Right kidney (tissue), 1 donor: Measurements from ENCODE around the gene TMEM255B.
A peak's percentile ranks its signal among the peaks of the same experiment; 100 is the strongest.
"Not testable (repeated sequence)": the region's sequence is repeated elsewhere in the genome, so short reads cannot be mapped to it uniquely, and the experiment has no call there.

Source experiments
- DNase-seq: peaks from one replicate; pipeline ENCODE4 v3.0.0-alpha.2; 2016

Gene TMEM255B

DNA sequence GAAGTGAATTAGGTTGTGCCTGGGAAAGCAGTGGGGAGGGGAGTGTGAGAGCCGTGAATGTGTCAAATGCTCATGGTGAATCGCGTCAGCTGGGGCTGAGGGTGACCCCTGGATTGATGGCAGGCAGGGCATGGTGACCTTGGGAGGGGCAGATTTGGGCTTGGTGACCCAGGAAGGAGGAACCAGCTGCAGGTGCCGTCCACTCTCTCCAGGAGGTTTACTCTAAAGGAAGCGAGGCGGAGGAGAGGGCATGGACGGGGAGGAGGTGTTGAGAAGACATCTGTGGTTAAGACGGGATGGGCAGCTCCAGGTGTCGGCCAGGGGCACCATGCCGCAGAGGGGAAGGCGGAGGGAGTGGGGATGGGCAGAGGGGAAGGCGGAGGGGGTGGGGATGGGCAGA is 28.7 kb downstream of the TMEM255B start:
- no peak for DNase-seq

DNA sequence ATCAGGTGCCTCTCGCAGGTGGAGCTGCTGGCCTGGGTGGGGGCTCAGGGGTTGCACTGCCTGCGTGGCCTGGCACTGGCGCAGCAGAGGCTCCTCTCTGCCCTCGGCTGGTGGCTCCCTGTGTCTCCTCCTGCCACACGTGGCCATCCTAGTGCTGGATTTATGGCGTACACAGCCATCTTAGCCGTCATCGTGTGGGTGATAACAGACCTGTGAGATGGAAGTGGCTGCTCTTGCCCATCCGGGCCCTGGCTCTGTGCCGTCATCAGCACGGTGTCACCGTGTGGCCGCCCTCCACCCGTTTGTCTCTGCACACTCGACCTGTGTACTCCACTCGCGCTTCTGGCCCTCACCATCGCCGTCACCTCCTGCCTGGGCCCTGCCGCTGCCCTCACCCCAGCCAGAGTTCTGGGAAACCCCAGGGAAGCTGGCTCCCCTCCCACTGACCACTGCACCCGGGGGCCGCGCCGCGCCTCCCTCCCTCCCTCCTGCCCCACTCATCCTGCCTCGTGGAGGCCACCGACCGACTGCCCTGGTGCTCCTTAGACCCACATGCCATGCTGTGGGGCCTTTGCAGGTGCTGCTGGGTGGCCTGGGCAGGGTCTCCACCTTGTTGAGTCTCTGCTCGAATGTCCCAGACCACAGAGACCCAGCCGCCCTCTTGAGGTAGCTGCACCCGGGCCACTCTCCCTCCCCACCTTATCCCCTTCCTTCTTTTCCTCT is 29.5 kb downstream of the TMEM255B start:
- DNase-seq: no peak

DNA sequence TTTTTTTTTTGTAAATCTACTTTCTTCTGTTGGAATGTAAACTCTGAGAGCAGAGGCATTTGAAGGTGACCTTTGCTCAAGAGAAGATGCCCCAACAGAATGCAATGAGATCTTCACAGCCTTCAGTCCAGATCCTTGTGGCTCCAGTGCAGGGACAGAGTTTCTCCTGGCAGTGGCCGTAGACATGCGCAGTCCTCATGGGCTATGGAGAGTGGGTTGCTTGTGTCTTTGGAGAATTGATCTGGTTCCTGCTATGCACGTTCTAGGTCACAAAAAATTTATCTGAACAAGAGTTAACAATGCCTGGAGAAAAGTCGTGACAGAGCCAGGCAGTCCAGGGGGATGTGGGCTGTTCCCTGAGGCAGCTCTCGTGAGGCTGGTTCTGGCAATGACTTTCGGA is 30.1 kb downstream of the TMEM255B start:
- no peak for DNase-seq

DNA sequence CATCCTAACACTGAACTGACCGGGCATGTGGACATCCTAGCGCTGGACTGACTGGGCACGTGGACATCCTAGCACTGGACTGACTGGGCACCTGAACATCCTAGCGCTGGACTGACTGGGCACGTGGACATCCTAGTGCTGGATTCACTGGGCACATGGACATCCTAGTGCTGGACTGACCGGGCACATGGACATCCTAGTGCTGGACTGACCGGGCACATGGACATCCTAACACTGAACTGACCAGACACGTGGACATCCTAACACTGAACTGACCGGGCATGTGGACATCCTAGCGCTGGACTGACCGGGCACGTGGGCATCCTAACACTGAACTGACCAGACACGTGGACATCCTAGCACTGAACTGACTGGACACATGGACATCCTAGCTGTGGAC is 30.9 kb downstream of the TMEM255B start:
- not testable (repeated sequence) for DNase-seq

DNA sequence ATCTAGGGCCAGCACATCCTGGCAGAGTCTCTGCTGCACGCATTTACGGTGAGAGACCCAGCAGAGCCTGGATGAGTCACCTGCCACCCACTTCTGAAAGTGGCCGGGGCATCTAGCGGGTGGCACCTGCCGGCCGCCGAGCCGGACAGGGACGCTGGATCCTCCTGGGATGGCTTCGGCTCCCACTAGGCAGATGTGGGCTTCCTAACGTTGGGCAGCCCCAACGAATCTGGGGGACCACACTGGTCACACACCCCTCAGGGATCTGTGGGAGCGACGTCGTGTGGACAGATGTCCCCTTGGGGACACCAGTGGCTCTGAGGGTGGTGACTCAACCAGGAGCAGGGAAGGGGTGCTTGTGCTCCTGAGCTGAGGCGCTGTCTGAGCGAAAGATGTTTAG is 32.2 kb downstream of the TMEM255B start:
- no peak for DNase-seq

DNA sequence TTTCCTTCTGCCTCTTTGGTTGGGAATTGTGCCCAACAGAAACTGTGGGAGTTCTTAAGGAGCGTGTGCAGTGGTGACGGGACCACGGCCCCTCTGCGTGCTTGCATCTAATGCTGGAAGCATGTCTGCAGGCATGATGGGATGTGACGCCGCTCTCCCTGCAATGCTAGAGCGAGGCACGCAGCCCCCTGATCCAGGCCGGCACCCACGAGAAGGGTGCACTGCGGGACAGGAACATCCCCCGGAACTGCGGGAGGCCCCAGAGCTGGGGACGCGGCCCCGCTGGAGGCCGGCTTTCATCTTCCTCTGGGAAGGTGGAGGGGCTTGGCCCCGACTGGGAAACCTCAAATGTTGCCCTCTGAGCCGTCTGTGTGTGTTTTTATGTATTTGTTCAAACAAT is 32.7 kb downstream of the TMEM255B start:
- DNase-seq: no peak

DNA sequence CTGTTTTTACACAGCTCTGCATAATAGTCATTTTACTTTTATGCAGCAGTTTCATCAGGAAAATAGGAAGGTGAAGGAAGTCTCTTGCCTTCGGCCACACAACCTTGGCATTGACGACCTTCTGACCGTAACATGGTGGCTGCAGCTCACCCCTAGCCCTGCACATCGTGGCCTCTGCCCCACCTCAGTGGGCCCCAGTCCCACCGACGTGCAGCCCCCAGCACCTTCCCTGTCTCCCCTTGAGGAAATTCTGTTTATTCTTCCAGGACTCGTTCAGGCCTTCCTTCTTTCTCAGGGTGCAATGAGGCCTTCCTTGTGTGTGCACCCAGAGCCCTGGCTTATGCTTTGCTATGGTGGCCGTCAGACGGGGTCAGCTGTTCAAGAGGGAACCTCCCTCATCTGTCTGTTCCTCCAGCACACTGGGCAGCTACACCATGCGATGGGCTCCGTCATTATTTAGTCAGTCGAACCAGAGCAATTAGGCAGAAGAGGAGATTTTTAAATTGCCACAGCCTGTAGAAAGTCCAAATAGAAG is 33.3 kb downstream of the TMEM255B start:
- DNase-seq: no peak

DNA sequence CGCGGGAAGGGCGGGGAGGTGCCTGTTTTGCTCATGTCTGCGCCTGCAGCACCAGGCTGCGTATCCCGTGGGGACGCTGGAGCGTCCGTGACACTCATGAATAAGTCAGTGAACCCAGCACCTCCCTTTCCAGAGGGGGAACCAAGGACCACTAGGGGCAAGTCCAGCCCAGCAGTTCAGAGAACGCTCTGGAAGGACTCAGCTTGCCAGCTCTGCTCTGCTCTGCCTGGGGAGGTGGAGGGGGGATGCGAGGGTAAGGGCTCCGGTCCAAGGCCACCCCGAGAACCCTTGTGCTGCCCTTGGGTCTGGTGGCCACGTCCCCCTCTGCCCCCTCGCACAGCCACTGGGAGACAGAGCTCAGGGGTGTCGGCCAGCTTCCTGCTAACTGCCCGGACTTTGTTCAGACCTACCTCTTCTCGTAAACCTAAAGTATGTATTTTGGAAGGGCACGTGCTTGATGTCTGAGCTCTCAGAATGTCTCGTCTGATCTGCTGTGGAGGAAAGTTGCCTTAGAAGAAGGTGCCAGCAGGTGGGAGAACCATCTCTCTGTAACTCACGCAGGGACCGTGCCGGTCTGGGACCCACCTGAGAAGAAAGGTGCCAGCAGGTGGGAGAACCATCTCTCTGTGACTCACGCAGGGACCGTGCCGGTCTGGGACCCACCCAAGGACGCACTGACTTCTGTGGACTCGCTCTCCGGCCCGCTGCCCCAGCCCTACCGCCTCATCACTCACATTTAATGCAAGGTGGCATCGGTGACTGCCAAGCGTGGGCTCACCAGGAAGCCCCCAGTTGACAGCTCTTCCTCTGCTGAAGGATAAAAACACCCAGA is 34.1 kb downstream of the TMEM255B start:
- DNase-seq: no peak

DNA sequence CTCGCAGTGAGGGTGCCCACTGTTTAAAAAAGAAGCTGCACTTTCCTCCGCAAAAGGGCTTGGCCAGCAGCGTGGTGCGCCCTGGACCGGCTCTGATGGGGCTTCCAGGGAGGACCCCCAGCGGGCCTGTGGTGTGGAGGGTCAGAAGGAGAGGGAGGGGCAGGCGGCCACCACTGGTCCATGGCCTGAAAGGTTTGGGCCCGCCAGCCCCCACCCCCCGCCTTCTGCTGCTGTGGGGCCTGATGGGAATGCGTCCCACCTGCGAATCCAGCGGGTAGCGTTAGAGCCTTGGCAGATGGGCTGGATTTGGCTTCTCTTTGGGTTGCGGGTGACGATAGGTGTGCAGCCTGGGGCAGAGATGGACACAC is 34.7 kb downstream of the TMEM255B start:
- no peak for DNase-seq

DNA sequence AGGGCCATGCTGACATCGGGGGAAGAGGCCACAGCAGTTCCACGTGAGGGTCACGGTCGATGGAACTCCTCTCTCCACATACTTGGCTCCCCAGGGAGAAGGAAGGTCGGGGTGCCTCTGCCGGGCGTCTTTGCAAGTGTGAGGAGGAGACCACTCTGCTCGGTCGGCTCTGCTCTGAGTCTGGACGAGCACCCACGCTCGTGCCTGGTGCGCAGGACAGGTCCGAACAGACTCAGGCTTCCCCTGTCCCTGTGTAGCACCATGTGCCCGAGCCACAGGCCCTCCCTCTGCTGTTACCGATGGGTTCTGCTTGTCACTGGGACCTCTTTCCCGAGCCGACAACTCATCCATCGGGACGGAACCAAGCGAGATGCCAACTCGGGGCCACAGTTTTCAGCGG is 35.1 kb downstream of the TMEM255B start:
- no peak for DNase-seq

DNA sequence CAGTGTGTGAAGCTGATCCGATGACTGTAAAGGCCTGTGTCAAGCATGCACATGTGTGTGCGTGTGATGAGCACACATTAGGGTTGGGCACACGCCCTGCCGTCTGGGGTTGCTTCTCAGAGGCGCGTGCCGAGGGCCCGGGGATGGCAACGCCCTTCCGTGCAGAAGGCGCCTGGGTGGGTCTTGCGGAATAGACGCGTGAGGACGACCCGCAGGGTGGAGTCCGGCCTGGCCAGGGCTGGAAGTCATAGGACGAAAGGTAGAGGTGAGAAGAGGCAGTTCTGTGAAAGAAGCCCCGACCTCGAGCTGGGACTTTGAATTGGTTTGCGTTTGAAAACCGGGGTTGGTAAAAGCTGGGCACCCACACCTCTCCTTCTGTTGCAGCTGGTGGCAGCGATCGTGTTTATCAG is 35.7 kb downstream of the TMEM255B start:
- no peak for DNase-seq

DNA sequence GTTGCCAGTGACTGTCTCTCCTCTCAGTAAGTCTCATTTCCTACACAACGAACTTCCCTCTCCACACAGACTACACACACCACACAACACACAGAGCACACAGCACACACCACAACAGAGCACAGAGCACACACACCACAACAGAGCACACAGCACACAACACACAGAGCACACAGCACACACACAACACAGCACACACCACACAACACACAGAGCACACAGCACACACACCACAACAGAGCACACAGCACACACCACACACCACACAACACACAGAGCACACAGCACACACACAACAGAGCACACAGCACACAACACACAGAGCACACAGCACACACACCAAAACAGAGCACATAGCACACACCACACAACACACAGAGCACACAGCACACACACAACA is 36.3 kb downstream of the TMEM255B start:
- DNase-seq: not testable (repeated sequence)

DNA sequence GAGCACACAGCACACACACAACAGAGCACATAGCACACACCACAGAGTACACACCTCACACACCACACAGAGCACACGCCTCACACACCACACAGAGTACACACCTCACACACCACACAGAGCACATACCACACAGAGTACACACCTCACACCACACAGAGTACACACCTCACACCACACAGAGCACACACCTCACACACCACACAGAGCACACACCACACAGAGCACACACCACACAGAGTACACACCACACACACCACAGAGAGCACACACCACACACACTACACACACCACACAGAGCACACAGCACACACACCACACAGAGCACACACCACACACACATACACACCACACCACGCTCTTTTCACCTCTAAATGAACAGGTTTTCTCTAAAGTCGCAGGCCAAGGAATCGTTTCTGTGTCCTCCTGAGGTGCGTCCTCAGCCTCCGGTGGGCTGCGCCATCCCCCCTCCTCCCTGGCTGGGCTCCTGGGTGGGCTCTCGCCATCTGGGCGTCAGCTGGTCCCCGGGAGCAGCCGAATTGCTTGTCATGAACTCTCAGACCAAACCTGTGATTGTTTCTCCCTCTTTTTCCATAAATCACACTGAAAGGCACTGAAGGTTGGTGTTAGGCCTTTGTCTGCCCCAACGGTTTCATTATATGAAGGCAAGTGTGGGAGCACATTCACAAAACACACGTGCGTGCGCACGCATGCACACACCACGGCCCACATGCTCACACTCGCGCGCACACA is 37.4 kb downstream of the TMEM255B start:
- no peak for DNase-seq

DNA sequence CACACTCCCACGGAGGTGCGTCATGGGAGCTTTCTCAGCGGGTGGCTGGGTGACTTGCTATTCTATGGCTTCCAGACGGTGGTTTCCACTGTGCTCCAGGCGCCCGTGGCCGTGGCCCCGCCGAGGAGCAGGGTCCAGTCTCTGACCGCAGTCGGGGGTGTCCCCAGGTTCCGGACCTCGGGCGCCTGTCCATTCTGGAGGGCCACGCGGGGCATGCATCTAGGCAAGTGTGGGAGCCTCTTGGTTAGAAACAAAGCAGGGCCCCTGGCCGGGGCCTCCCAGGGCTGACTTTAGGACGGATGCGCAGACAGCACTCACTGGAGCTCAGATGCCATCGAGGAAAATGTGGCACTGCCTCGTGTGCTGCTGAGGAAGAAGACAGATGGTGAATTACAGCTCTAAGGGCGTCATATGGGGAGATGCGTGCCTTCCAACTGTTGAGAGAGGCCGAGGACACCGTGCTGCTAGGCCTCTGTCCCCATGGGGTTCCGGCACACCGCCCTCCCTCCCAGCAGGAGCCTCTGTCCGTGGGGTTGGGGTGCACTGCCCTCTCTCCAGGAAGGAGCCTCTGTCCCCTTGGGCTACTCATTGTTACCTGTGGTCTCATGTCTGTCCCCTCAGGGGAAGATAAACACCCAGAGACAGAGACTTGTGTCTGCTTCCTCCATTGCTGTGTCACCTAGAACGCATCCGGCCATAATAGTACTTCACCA is 38.1 kb downstream of the TMEM255B start:
- DNase-seq: no peak

DNA sequence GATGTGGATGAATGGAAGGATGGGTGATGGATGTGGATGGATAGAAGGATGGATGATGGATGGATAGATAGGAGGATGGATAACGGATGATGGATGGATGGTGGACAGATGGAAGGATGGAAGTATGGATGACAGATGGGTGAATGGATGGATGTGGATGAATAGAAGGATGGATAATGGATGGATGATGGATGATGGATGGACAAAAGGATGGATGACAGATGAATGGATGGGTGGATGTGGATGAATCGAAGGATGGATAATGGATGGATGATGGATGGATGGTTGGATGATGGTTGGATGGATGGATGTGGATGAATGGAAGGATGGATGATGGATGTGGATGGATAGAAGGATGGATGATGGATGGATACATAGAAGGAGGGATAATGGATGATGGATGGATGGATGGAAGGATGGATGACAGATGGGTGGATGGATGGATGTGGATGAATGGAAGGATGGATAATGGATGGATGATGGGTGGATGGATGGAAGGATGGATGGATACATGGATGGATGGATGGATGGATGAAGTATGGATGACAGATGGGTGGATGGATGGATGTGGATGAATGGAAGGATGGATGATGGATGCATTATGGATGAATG is 39.3 kb downstream of the TMEM255B start:
- DNase-seq: no peak

DNA sequence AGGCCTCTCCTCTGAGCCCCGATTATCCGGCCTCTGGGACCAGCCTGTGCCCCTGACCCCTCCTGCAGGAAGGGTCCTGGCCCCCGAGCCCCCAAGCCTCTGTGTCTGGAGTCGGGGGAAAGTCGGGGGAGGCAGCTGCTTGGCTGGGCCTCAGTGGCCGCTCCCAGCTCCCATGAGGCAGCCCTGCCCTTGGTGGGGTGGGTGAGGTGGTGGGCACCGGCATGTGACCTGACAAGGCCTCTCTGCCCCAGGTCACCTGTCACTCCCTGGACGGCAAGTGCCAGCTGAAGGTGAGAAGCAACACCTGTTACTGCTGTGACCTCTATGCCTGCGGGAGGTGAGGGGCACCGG is 41.5 kb downstream of the TMEM255B start:
- no peak for DNase-seq

DNA sequence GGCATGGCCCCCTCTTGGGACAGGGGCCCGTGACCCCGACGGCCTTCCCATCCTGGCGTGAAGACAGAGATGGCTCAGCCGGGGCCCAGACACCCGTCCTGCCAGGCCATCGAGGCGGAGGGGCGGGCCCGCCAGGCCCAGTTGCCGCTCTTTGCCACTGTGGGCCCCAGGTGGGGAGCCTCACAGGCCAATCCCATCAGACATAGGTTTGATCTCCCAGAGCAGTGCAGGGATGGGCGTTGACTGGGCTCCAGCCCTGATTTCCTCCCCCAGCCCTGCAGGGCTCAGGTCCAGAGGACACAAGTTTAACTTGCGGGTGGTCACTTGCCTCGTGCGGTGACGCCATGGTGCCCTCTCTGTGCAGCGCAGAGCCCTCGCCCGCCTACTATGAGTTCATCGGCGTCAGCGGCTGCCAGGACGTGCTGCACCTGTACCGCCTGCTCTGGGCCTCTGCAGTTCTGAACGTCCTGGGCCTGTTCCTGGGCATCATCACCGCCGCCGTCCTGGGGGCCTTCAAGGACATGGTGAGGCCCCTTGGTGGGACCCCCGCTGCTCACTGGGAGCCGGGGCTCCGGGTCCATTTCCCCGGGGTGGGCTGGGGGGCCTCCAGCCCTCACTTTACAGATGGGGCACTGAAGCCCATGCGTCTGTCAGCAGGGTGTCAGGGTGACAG is 42.4 kb downstream of the TMEM255B start:
- no peak for DNase-seq

DNA sequence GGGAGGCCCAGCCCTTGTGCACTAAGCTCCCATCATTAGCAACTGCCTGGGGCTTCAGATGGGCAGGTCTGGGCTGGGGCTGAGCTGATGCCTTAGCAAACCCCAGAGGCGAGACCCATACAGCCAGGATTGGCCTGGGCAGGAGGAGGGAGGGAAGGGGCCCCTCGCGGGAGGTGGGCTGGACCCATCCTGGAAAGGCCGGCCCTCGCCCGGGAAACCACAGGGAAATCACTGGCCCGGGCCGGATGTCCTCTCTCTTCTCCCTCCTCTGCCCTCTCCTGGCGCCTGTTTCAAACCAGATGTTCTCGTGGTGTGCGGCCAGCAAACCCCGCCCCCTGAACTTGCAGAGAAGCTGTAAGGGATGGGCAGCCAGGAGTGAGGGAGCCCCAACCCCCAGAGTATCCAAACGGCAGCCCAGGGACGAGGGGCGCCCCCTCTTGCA is 43.1 kb downstream of the TMEM255B start:
- DNase-seq: peak; percentile 67

DNA sequence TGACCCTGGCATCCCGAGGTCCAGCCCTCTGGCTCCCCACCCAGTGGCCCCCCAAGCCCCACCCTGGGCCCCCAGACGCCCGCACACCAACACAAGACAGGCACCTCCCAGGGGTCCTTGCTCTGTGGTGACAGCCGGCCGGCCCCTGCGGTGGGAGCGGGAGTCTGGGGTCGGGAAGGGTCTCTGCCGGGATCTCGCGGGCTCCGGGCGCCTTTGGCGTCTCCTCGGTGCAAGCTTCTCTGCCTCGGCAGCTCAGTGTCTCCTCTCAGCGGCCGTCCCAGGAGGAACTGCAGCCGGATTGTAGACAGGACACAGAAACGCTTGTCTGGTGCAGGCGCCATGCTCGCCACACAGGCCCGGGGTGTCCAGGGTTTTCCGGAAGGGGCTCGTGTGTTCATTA is 43.7 kb downstream of the TMEM255B start:
- no peak for DNase-seq

DNA sequence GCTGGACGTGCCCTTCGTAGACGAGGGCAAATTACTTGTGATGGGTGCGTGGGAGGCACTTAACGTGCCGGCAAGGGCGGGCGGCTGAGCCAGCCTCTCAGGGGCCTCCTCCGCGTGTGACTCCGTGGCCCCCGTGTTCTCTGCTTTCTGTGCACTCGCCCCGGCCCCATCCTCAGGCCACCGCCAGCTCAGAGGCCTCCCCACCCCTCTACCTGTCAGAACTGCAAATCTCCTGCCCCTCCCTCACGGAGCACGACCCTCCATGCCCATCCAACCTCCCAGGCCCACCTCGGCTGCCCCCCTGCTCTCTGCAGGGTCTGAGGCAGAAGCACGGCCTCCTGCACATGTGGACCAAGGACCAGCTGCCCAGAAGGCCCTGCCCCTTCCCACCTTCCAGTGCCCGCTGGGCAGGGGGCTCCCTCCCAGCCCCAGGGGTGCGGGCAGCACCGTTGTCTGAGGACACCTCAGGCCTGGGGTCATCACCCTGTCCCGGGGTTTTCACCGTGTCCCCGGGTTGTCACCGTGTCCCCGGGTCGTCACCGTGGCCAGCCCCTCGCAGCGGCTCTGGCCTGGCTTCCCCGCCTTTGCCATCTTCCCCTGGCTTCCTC is 44.5 kb downstream of the TMEM255B start:
- no peak for DNase-seq
